ENCODE measurements around the gene DUSP10.

DUSP10 gene

GRCh38 chr1:221711656-221712055, 30.2 kb downstream of the DUSP10 start:
- DNase-seq: no peak

GRCh38 chr1:221711063-221711577, 30.8 kb downstream of the DUSP10 start:
- DNase-seq: no peak

GRCh38 chr1:221709854-221710253, 32.0 kb downstream of the DUSP10 start:
- DNase-seq: no peak

- peak; percentile 71 for DNase-seq
These were observed 32.9 kb downstream of the DUSP10 start for GRCh38 chr1:221708987-221709386.

- DNase-seq: no peak
These were observed 33.8 kb downstream of the DUSP10 start for GRCh38 chr1:221708076-221708571.

DNA sequence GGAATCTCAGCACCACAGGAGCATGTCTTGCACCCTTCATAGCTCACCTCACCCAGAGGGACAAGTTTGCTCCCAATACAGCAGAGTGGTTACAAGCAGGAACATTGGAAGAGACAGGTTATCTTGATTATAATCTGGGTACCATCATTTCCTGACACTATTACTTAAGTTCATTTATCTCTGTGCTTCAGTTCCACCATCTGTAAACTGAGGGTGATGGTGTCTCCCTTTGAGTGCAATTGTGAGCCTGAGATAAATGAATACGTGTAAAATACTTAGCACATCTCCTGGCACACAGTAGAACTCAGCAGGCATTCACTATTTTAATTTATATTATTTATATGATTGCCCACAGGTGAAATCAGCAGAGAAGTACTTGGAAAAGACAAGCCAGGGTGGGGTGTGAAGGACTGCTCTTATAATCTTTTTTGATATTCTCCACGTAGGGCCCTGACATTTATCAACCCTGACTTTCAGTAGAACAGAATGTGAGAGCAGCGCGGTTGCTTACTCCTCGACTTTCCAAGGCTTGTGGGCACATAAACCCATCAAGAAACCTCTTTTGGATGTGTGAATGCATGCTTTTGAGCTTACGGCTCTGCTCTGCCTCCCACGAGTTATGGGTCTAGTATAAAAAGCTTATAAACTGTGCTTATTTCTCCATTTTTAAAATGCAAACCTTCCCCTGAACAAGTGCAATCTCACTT, 34.9 kb downstream of the DUSP10 start:
- no peak for DNase-seq

DNA sequence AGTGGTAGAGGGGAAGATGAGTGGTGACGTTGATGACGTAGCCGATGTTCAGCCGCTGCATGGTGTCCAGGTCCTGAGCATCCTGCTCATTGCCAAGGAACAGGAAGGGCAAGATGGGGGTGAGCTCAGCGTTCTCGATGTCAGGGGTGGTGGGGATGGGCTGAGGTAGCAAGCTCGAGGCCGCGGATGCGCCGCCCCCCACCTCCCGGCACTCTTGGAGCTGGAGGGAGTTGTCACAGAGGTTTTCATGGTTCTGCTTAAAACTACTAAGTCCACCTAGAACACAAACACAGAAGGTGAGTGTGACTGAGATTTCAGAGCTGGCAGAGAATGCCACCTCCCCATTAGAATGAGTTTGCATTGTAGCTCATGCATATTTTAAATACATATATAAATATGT, 35.7 kb downstream of the DUSP10 start:
- DNase-seq: no peak

GRCh38 chr1:221704306-221704705, 37.6 kb downstream of the DUSP10 start:
- no peak for DNase-seq

GRCh38 chr1:221701570-221702186, 40.2 kb downstream of the DUSP10 start:
- no peak for DNase-seq

DNA sequence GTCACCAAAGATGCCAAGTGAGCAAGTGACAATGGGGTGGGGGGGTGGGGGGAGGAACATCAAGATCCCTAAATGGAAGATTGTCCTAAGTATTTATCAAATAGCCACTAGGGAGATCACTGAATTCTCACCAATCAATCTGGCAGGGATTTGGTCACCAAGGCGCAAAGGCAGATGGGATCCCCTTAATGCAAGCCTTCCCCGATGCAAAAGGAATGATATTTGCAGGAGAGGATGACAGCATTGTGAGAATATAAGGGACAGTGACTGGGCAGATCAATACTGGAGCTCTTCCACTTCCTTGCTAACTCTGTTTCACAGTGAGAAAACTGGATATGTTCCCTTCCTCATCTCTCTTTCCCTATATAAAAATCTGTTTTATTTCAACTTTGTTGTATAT, 40.9 kb downstream of the DUSP10 start:
- DNase-seq: no peak

- DNase-seq: no peak
These were observed 41.4 kb downstream of the DUSP10 start for GRCh38 chr1:221700536-221700935.

DNA sequence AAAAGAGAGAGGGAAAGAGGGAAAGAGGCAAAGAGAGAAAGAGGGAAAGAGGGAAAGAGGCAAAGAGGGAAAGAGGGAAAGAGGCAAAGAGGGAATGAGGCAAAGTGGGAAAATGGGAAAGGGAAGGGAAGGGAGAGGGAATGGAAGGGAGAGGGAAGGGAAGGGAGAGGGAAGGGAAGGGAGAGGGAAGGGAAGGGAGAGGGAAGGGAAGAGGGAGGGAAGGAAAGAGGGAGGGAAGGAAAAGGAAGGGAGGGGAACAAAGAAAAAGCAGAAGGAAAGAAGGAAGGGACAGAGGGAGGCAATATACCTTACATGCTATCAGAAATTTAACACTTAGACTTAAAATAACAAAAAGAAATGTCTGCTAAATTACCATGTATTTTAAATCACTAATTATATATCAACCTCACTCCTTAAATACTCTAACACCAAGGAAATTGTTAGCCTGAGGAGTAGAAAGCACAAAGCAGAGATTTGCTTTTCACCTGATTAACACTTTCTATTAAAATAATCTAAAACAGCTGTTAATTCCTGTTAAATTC, 41.8 kb downstream of the DUSP10 start:
- DNase-seq: no peak

DNA sequence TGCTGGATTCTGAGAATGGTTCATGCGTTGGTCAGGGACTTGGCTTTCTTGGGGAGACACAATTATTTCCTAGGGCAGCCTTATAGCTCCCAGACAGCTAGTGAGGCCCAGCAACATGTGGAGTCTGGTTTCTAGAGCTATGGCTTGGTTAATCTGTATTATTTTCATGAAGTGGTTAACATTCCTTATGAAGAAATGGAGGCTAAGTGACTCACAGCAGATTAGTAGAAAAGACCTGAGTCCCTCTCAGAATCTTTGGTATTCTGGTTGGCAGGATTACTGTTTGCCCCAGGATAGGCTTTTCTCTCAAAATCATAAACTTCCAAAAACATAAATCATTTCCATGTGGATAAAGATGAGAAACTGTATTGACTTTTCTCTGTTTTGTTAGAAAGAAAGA, 42.3 kb downstream of the DUSP10 start:
- no peak for DNase-seq

GRCh38 chr1:221698579-221699349, 43.1 kb downstream of the DUSP10 start:
- DNase-seq: no peak

DNA sequence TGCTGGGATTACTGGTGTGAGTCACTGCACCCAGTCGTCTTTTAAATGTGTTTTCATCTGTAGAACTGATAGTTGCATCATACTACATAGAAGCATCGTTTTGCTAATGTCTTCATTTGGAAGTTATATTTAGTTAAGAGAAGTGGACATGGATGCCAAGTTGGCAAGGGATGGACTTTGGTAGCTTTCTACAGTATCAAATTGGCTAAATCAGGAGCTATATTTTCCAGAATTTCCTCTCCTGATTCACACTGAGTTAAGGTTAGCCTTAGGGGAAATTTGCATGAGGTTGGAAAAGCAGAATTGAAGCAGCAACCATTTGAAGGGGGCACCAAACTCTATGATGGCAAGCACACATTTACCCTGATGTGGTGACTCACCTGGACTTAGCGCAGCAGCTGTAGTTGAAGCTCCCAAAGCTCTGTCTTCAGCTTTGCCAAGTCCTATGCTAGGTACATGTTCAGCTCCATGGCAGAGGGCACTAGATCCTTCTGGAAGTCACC, 43.9 kb downstream of the DUSP10 start:
- DNase-seq: no peak

GRCh38 chr1:221696718-221697461, 45.0 kb downstream of the DUSP10 start:
- no peak for DNase-seq

DNA sequence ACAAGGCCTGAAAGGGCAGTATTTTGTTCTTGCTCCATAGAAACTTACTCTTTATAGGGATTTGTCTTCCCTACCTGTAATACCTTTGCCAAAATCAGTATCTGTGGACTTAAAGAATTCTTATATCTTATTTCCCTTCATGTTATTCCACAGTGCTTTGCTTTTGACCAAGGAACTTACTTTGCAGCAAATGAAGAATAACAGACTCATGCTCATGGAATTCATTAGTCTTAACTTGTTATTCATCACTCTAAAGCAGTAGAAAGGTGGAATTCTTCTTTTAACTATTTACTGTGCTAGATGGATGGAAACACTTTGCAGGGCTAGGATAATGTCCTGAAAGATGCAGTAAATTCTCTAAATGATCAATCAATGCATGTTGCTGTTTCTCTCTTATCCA, 45.9 kb downstream of the DUSP10 start:
- no peak for DNase-seq

GRCh38 chr1:221695301-221695700, 46.6 kb downstream of the DUSP10 start:
- DNase-seq: no peak

DNA sequence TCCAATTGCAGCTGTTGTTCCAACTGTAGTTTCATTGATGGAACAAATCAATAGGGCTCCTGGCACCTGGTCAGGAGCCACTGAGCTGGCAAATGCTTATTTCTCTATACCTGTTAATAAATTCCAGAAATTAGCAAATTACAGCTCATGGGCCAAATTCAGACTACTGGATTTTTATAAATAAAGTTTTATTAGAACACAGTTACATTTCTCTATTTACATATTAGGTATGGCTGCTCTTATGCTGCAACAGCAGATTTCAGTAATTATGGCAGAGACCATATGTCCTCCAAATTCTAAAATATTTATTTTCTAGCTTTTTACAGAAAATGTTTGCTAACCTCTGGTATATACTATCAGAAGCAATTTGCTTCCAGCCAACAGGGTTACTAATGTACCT, 47.8 kb downstream of the DUSP10 start:
- no peak for DNase-seq

DNA sequence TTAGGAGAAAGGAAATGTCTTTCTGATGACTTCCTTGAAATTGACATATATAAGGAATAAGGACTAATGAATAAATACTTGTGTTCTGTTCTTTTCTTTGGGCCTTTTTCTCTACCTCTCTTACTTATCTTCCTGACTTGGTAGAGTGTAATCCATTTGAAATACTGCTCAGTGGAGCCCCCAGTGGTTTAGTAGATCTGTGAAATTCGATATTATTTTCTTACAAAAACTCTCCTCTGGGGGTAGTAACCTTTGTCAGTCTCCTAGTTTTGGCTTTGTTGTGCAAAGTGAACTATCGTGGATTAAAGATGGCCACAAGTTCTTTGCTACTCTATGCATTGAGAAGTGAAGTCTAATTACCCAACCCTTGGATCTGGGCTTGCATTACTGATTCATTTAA, 48.8 kb downstream of the DUSP10 start:
- DNase-seq: no peak

DNA sequence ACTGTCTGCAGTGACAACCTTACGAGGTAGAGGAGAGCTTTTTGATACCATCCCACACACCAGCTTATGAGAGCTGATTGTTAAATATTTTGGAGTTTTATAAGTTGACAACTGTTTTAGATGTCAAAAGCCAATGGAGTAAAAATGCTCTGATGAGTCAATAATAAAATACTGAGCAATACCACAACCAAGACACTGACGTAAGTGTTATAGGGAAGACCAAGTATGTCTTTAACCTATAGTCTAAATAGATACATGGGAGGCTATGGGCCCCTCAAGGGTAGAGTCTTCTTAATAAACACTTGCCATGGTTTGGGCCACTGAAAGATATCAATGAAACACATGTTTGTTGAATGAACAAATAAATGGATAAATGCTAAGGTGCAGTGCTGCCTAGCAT, 49.2 kb downstream of the DUSP10 start:
- no peak for DNase-seq

- no peak for DNase-seq
These were observed 50.6 kb downstream of the DUSP10 start for GRCh38 chr1:221691261-221691660.

All from right forelimb (tissue), 1 donor.